HG03442 (cell line): ENCODE data around the gene ITGA8.
"Not testable (repeated sequence)": the region's sequence is repeated elsewhere in the genome, so short reads cannot be mapped to it uniquely, and the experiment has no call there.

Source experiments
- ATAC-seq: cut with Tn5 transposase; IDR thresholded peaks from one replicate; pipeline ENCODE4 v1.9.1; 2021; ENCODE audit warnings: mild to moderate bottlenecking, moderate library complexity; ENCODE audit not compliant: unreplicated experiment

Gene ITGA8

GRCh38 chr10:15620836-15621515, 98.7 kb downstream of the ITGA8 start:
- no peak for ATAC-seq

GRCh38 chr10:15620337-15620736, 99.4 kb downstream of the ITGA8 start:
- ATAC-seq: no peak

- ATAC-seq: no peak
Observed at GRCh38 chr10:15609246-15609645, 110.5 kb downstream of the ITGA8 start.

GRCh38 chr10:15606377-15606776, 113.3 kb downstream of the ITGA8 start:
- ATAC-seq: no peak

GRCh38 chr10:15605740-15606369, 113.9 kb downstream of the ITGA8 start:
- no peak for ATAC-seq

- no peak for ATAC-seq
Observed at GRCh38 chr10:15603446-15604011, 116.2 kb downstream of the ITGA8 start.

- no peak for ATAC-seq
Observed at GRCh38 chr10:15601819-15602218, 117.9 kb downstream of the ITGA8 start.

- no peak for ATAC-seq
Observed at GRCh38 chr10:15595260-15595659, 124.5 kb downstream of the ITGA8 start.

GRCh38 chr10:15591937-15592336, 127.8 kb downstream of the ITGA8 start:
- no peak for ATAC-seq

- ATAC-seq: no peak
Observed at GRCh38 chr10:15591431-15591830, 128.3 kb downstream of the ITGA8 start.

- no peak for ATAC-seq
Observed at GRCh38 chr10:15588635-15589508, 130.8 kb downstream of the ITGA8 start.

GRCh38 chr10:15588151-15588550, 131.6 kb downstream of the ITGA8 start:
- no peak for ATAC-seq

- no peak for ATAC-seq
Observed at GRCh38 chr10:15587271-15587670, 132.5 kb downstream of the ITGA8 start.

- peak; percentile 89 for ATAC-seq
Observed at GRCh38 chr10:15585303-15585715, 134.4 kb downstream of the ITGA8 start.

- not testable (repeated sequence) for ATAC-seq
Observed at GRCh38 chr10:15582972-15583371, 136.8 kb downstream of the ITGA8 start.

GRCh38 chr10:15579605-15580004, 140.1 kb downstream of the ITGA8 start:
- ATAC-seq: no peak

GRCh38 chr10:15572531-15573045, 147.1 kb downstream of the ITGA8 start:
- no peak for ATAC-seq

GRCh38 chr10:15571575-15571974, 148.1 kb downstream of the ITGA8 start:
- no peak for ATAC-seq

- ATAC-seq: no peak
Observed at GRCh38 chr10:15570738-15571339, 148.9 kb downstream of the ITGA8 start.

GRCh38 chr10:15567952-15568351, 151.8 kb downstream of the ITGA8 start:
- no peak for ATAC-seq

- no peak for ATAC-seq
Observed at GRCh38 chr10:15563246-15563645, 156.5 kb downstream of the ITGA8 start.
